Superior temporal gyrus (tissue), 1 donor: Measurements from ENCODE around the gene OR4N5.
"Not testable (repeated sequence)": the region's sequence is repeated elsewhere in the genome, so short reads cannot be mapped to it uniquely, and the experiment has no call there.

Experiments
- DNase-seq: peaks from one replicate; pipeline ENCODE4 v3.0.0-alpha.2; 2016; ENCODE audit errors: extremely low spot score

Gene OR4N5, protein sequence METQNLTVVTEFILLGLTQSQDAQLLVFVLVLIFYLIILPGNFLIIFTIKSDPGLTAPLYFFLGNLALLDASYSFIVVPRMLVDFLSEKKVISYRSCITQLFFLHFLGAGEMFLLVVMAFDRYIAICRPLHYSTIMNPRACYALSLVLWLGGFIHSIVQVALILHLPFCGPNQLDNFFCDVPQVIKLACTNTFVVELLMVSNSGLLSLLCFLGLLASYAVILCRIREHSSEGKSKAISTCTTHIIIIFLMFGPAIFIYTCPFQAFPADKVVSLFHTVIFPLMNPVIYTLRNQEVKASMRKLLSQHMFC

DNA sequence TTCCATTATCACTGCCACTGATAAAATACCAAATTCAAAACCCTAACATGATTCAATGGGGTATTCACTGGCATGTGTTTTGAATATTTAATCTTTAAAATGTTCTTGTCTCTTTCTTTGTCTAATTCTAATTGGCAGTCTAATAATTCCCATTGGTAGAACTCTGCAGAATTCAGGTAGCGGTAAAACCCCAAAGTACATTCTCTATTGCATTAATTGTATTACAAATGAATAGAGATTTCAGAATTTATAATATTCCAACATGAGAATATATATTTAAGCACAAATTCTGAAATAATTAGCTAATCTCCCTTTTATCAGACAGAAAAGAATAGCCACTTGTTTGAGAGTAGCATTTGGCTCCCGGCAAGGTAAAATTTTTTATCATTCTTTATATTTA lies at the start of gene OR4N5:
TSS of gene OR4N5 (plus strand) at position 301 of the 400 bp plus-strand sequence. CDS start 4,916 bp downstream, outside the sequence.
- DNase-seq = no peak

DNA sequence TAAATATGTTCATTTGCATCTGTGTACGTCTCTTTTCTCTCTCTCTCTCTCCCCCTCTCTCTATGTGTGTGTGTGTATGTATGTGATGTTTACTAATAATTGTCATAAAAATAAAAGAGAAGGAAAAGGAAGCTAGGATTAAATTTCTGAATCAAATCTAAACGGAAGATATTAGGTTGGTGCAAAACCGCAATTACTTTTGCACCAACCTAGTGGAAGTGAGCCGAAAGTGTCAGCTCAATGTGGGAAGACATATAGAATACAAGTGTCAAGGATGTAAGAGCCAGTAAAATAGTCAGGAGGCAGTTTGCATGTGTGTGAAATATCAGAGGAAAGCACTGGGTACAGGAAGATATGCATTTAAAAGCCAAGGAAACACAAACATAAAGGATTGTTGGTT lies 46.6 kb upstream of the OR4N5 start:
- DNase-seq = no peak

DNA sequence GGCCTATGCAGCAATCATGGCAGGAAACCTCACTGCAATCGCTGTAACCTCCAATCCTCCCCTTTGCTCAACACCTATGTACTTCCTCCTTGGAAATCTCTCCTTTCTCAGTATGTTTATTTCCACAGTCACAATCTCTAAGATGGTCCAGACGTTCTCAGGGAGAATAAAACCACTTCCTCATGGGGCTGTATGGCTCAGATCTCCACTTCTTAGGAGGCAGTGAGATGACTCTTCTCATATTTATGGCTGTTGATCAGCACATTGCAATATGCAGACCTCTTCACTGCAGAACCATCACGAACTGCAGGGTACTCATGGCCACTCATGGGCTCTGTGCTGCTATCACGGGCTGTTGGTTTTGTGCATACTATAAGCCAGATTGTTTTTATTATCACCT lies 45.2 kb upstream of the OR4N5 start:
- no peak for DNase-seq

DNA sequence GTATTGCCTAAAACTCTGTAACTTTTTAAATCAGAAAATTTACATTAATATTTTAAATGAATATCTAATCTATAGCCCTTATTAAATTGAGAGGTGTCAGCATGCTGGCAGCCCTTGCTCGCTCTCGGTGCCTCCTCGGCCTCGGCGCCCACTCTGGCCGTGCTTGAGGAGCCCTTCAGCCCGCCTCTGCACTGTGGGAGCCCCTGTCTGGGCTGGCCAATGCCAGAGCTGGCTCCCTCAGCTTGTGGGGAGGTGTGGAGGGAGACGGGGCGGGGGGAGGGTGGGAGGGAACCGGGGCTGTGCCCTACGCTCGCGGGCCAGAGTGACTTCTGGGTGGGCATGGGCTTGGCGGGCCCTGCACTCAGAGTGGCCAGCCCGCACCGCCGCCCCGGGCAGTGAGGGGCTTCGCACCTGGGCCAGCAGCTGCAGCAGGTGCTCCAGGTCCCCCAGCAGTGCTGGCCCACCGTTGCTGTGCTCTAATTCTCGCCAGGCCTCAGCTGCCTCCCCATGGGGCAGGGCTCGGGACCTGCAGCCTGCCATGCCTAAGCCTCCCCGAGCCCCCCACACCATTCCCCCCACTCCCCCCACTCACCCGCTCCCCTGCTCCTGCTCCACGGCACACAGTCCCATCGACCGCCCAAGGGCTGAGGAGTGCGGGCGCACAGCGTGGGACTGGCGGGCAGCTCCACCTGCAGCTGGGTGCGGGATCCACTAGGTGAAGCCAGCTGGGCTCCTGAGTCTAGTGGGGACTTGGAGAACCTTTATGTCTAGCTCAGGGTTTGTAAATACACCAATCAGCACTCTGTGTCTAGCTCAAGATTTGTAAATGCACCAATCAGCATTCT lies 39.5 kb upstream of the OR4N5 start:
- DNase-seq = not testable (repeated sequence)

DNA sequence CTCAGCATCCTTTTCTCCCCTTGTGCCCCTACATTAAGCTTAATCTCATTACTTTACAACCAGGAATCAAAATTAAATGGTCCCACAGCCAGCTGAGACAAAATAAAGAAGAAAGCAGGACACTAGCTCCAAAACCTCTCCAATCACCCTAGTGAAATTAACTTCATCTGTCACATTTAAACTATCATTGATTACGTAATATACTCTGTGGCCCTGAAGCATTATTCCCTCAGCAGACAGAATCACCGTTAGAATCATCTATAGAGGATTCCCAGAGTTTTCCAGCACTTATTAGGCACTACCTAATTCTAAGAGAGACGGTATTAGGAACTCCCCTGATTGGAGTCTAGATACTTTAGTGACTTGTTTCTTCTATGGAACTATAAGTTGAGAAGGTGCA lies 28.2 kb upstream of the OR4N5 start, which contains the start of gene OR4K17:
TSS of gene OR4K17 (plus strand) at position 302 of the 400 bp plus-strand sequence. CDS start 6,761 bp downstream, outside the sequence.
- DNase-seq = no peak

DNA sequence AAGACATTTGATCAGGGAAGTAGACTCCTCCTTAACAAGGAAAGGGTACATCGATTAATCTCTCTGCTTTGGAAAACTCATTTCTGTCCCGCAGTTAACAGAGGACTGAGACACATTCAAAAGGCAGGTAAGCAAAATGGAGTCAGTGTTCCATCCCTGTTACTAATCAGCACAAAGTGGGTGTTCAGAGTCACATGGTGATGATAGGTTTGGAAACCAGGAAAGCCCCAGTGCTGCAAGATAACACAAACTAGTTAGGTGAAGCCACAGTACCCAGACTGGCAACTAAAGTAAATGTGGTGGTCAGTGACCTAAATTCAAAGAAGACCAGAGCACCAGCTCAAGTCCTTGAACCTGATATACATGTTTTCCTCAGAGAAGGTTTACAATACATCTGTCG lies 26.3 kb upstream of the OR4N5 start:
- DNase-seq = no peak

DNA sequence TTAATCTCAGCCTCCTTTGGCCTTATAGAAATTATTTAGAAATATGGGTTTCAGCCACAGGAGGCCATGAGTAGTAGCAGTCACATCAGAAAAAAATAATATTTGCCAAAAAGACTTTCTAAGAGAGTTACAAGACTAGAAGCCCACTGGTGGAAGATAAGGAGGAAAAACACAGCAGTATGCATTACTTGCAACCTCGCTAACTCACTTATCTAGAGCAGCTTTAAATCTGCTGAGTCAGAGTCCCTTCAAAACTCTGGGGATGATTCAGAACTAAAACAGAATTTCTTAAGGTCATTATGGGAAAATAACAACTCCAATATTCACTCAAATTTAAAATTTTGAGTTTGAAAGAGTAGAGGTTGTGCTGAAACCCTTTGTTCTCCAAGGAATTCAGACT lies 21.9 kb upstream of the OR4N5 start:
- no peak for DNase-seq

DNA sequence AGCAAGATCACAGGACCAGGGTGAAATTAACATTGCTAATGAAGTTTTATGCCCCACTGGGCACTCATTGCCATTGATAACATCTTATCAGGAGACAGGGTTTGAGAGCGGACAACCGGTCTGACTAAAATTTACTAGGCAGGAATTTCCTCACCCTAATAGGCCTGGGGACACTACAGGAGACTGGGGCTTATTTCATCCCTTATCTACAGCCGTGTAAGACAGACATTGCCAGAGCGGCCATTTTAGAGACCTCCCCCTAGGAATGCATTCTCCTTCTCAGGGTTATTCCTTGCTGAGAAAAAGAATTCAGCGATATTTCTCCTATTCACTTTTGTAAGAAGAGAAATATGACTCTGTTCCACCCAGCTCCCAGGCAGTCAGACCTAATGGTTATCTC lies 19.8 kb upstream of the OR4N5 start:
- no peak for DNase-seq

DNA sequence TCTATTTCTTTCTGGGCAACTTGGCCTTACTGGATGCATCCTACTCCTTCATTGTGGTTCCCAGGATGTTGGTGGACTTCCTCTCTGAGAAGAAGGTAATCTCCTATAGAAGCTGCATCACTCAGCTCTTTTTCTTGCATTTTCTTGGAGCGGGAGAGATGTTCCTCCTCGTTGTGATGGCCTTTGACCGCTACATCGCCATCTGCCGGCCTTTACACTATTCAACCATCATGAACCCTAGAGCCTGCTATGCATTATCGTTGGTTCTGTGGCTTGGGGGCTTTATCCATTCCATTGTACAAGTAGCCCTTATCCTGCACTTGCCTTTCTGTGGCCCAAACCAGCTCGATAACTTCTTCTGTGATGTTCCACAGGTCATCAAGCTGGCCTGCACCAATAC lies 5.3 kb downstream of the OR4N5 start:
- no peak for DNase-seq

DNA sequence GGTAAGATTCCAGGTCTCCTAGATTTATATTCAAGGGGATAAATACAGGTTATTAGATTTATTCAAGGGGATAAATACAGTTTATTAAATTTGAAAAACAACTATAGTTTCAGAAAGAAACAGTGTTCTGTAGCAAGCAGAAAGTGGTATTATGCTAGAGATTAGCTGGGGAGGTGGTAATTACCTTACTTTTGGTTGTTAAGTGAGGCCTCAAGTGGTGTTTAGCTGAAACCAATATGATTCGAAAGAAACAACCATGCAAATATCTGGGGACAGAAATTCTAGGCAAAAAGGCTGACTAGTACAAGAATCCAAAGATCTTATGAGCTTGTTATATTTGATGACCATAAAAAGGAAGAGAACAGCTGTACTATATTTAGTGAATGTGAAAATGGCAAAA lies 6.2 kb downstream of the OR4N5 start:
- DNase-seq = no peak

DNA sequence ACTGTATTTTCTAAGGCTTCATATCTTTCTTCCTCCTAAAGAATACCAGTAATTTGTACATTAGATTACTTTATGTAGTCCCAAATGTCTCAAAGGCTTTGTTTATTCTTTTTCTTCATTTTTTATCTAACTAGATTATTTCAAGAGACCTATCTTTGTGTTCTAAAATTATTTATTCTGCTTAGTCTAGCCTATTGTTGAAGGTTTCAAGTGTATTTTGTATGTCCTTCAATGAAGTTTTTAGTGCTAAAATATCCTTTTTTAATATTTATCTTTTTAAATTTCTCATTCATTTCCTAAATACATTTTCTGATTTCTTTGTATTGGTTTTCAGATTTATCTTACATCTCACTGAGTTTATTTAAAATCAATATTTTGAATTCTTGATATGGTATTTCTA lies 25.8 kb downstream of the OR4N5 start:
- no peak for DNase-seq

DNA sequence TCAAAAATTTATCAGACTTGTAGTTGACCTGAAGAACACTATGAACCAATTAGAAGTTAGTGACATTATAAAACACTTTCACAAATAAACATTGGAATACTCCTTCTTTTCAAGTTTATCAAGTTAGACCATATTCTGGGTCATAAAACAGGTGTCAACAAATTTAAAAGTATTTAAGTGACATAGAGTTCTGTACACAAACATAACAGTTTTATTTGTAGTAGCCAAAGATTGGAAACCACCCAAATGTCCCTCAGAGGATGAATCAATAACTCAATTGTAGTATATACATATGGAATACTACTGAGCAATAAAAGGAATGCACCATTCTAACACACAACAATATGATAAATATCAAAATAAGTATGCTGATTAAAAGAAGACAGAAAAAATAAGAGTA lies 28.5 kb downstream of the OR4N5 start:
- no peak for DNase-seq

DNA sequence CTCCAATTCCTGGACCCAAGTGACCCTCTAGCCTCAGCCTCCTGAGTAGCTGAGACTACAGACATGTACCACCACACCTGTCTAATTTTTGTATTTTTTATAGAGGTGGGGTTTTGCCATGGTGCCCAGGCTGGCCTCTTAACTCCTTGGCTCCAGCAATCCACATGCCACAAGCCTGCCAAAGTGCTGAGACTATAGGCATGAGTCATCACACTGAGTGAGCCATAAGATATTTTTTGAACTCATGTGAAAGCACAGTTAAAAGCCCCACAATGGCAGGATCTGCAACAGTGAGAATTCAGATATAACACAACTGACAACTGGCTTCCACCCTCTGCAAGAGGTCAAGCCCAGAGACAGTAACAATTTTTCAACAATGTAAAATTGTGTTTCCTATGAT lies 31.2 kb downstream of the OR4N5 start:
- not testable (repeated sequence) for DNase-seq

DNA sequence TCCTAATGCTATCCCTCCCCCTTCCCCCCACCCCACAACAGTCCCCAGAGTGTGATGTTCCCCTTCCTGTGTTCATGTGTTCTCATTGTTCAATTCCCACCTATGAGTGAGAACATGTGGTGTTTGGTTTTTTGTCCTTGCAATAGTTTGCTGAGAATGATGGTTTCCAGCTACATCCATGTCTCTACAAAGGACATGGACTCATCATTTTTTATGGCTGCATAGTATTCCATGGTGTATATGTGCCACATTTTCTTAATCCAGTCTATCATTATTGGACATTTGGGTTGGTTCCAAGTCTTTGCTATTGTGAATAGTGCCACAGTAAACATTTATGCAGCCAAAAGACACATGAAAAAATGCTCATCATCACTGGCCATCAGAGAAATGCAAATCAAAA lies 35.6 kb downstream of the OR4N5 start:
- DNase-seq = not testable (repeated sequence)

DNA sequence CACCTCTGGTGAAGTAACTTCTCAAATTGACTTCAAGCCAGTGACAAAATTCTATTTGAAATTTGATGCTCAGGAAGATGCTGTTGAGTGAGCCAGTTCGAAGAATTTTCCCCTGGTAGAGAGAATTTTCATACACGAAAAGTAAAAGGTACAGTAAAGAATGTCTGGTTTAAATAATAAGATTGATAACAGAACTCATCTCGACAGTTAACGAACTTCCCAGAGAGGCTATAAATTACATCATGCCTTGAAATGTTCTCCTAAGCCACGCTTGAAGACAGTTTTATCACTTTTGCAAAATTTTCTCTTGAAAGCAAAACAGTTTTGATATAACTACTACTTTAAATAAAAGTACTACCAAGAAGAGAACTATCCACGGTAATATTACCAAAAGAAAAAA lies 37.7 kb downstream of the OR4N5 start:
- no peak for DNase-seq

DNA sequence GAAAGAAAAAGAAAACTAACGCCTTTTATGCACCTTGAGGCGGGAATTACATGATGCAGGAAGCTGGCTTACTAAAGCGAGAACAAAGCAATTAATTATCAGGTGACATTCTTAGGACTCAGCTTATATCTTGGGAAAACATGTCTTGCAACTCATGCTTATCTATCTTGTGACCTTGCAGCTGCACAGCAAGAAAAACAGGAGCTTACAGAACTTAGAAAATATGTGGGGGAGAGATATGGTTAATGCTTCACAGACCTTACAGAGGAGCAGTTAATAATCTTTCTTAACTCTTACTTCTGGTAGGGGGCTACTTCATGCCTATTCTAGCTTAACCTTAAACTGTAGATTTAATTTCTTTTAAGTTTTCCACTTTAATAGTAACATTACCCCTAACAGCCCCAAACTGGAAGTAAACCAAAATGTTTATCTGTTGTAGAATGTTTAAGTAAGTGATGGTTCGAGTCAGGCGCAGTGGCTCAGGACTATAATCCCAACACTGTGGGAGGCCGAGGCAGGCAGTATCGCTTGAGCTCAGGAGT lies 38.9 kb downstream of the OR4N5 start:
- DNase-seq = no peak

DNA sequence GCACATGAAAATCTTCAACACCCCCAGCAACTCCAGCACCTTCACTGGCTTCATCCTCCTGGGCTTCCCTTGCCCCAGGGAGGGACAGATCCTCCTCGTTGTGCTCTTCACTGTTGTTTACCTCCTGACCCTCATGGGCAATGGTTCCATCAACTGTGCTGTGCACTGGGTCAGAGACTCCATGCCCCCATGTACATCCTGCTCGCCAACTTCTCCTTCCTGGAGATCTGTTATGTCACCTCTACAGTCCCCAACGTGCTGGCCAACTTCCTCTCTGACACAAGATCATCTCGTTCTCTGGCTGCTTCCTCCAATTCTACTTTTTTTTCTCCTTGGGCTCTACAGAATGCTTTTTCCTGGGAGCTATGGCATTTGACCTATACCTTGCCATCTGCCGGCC lies 40.6 kb downstream of the OR4N5 start:
- no peak for DNase-seq

DNA sequence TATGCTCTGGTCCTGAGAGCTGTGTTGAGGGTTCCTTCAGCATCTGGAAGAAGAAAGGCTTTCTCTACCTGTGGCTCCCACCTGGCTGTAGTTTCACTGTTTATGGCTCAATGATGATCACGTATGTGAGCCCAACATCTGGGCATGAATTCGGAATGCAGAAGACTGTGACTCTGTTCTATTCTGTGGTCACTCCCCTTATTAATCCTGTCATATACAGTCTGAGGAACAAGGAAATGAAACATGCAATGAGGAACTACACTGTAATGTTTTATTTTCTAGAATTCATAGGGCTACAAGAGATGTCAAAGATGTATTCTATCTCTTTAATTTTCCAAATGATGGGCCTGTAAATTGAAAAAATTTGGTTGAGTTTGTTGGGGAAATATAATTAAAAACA lies 41.3 kb downstream of the OR4N5 start:
- DNase-seq = no peak

DNA sequence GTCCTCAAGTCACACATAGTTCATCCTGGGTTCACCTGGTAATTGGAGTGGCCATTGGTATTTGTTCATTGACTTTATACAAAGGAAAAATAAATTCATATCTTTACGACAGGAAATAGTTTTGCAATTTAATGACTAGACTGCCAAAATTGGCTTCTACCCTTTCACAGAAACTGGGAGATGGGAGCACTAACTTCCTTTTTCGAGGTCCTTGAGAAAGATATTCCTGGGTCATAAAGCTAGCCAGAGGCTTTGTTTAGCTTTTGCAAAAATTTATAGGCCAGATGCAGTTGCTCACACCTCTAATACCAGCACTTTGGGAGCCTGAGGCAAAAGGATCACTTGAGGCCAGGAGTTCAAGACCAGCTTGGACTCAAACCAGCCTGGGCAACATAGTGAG lies 41.9 kb downstream of the OR4N5 start:
- no peak for DNase-seq

DNA sequence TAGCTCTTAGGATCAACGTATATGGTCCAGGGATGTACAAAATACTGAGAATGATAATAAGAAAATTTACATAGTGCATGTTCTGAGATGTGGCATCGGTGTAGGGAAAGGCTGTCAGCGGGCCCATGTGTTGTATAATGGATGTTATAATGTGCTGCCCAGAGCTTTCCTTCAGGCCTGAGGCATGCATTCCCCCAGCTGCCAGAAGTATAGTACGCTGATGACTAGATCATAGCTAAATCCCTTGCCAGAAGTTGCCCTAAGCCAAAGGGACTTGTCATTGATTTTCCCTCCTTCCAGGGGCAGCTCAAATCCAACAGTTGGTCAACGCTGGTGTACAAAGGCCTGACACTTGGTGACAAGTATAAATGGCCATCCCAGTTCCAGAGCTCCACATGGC lies 45.6 kb downstream of the OR4N5 start:
- no peak for DNase-seq

DNA sequence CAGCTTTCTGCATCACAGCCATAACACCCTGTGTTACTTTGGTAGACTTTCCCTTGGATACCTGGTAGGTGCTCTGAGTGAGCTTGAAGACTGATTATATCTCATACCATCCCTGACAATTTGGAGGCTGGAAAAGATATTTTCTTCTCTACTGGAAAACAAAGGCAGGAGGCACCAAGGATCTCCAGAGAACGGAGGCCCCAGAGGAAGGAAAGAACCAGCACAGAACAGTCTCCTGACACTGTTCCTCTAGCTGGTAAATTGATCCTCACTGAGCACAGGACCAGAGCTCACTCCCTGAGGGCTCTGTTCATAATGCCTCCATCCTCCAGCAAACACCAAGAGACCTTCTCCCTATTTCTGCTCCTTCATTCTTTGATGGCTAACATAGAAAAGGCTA lies 52.0 kb downstream of the OR4N5 start, which contains the start of gene OR11G2:
TSS of gene OR11G2 (plus strand) at position 301 of the 400 bp plus-strand sequence. CDS start 6,542 bp downstream, outside the sequence.
- no peak for DNase-seq

DNA sequence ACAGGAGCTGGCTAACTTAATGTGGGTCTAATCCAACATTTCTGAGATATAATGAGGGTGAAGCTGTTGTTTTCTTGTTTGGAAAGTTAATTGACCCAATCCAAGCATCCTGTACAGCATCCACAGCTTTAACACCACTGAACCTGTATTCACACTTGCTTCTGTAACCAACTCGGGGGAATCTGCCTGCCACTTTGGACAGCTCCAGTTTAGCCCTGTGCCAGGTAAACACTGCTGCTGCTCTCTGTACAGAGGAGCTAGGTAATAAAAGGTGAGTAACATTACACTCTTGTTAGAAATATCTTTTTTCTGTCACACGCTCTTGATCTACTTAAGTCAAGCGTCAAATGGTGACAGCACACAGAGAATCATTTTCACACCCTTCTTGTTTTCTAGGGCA lies 52.8 kb downstream of the OR4N5 start:
- no peak for DNase-seq

DNA sequence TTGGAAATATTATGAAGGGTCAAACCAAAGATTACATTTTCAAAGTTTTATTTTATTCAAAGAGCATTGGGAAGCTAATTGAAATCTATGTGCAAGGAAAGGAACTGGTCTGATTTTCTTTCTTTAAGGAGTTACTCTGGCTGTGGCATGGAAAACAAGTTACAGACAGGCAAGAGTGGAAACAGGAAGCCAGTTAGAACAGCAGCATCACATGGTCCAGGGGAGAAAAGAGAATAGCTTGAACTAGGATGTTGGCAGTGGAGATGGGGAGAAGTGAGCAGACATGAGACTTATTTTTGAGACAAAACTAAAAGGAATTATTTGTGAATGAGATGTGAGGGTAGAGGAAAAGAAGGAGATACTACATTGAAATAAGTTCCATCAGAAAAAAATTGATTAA lies 55.5 kb downstream of the OR4N5 start:
- DNase-seq = no peak
